HG03135 (cell line): ENCODE data around the gene OR10P1.

ENCODE experiments used
- ATAC-seq: cut with Tn5 transposase; IDR thresholded peaks from one replicate; pipeline ENCODE4 v1.9.1; 2021; ENCODE audit warnings: mild to moderate bottlenecking, moderate library complexity; ENCODE audit not compliant: unreplicated experiment

The OR10P1 gene

GRCh38 chr12:55682087-55682796, 45.5 kb downstream of the OR10P1 start:
- ATAC-seq: no peak

DNA sequence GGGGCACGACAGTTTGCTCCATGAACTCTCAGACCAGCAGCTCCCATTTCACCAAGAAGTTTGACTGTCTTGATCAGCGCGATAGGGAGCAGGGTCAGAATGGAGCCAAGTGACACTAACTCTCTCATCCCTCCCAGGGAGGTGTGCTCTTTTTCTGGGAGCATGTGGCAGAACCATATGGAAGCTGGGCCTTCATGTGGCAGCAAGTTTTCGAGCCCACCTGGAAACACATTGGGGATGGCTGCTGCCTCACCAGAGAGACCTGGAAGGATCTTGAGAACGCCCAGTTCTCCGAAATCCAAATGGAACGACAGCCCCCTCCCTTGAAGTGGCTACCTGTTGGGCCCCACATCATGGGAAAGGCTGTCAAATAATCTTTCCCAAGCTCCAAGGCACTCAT, 47.0 kb downstream of the OR10P1 start:
- no peak for ATAC-seq

- ATAC-seq: no peak
Observed at GRCh38 chr12:55684761-55685370, 48.2 kb downstream of the OR10P1 start.

- no peak for ATAC-seq
Observed at GRCh38 chr12:55685671-55686070, 49.0 kb downstream of the OR10P1 start.

DNA sequence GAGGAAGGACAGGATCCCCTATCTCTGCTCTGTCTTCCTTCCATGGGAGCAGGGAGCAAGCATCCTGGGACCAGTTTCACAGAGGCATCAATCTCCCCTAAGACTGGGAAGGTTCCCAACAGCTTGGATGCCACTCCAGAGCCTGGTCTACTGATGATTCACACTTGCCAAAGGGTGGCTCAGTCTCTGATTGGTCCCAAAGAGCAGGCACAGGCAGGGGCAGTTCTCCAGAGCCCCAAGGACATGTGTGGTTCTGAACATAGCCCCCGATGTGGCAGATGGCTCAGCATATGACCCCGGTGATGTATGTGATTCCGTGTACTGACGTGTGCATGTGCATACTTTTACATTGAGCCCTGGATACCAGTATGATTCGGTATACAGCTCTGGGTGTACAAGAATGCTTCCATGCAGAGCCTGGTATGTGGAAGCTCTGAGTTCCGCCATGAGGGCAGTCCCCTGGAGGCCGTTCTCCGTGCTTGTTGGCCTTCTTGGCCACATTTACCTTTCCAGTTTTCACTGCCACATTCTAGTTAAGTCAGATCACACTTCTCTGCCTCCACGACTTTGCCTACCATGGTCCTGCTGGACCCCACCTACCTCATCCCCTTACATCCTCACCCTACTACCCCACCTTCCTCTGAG, 49.8 kb downstream of the OR10P1 start:
- no peak for ATAC-seq
